HT1080 (cell line): Measurements from ENCODE around the gene LMCD1. TPM values are rescaled to one million over a fixed set of nuclear protein-coding genes. Genes with fewer than 3 reads are reported as not detected.

Experiments used
- DNase-seq: peaks from one replicate; pipeline ENCODE4 v3.0.0-alpha.2; 2015; ENCODE audit warnings: low read depth
- total RNA-seq: library from RNA; depleted of rRNA; stranded (reverse); fragments of >200 nt; shearing (Covaris generic); gene quantifications from 2 replicates; pipeline ENCODE4 v1.2.3, GENCODE V29; 2014

The LMCD1 gene
- total RNA-seq, 1 experiment from 2014 or later = 6.8 TPM

GRCh38 chr3:8503871-8504610 lies 2.4 kb downstream of the LMCD1 start:
- DNase-seq = no peak

GRCh38 chr3:8504611-8504973 lies 3.0 kb downstream of the LMCD1 start:
- DNase-seq = no peak

GRCh38 chr3:8505621-8506020 lies 4.0 kb downstream of the LMCD1 start:
- DNase-seq = no peak

- peak; percentile 77 for DNase-seq
These were observed 5.0 kb downstream of the LMCD1 start for GRCh38 chr3:8506571-8507061.

GRCh38 chr3:8507496-8507895 lies 5.9 kb downstream of the LMCD1 start:
- no peak for DNase-seq

GRCh38 chr3:8509961-8510360 lies 8.3 kb downstream of the LMCD1 start:
- DNase-seq = peak; percentile 84

GRCh38 chr3:8512234-8512633 lies 10.6 kb downstream of the LMCD1 start:
- no peak for DNase-seq

GRCh38 chr3:8516047-8516661 lies 14.5 kb downstream of the LMCD1 start:
- no peak for DNase-seq

GRCh38 chr3:8516783-8517182 lies 15.2 kb downstream of the LMCD1 start:
- DNase-seq = no peak

- no peak for DNase-seq
These were observed 15.9 kb downstream of the LMCD1 start for GRCh38 chr3:8517487-8517886.

- peak; percentile 48 for DNase-seq
These were observed 16.5 kb downstream of the LMCD1 start for GRCh38 chr3:8518138-8518537.

- DNase-seq = no peak
These were observed 17.5 kb downstream of the LMCD1 start for GRCh38 chr3:8519156-8519555.

- DNase-seq = no peak
These were observed 18.3 kb downstream of the LMCD1 start for GRCh38 chr3:8519774-8520448.

GRCh38 chr3:8520816-8521403 lies 19.3 kb downstream of the LMCD1 start:
- no peak for DNase-seq

- no peak for DNase-seq
These were observed 21.4 kb downstream of the LMCD1 start for GRCh38 chr3:8523041-8523440.

- peak; percentile 44 for DNase-seq
These were observed 22.6 kb downstream of the LMCD1 start for GRCh38 chr3:8524249-8524648.

GRCh38 chr3:8524656-8525399 lies 23.2 kb downstream of the LMCD1 start:
- no peak for DNase-seq

GRCh38 chr3:8525893-8526292 lies 24.3 kb downstream of the LMCD1 start:
- no peak for DNase-seq

- DNase-seq = no peak
These were observed 27.6 kb downstream of the LMCD1 start for GRCh38 chr3:8529181-8529637.

- peak; percentile 81 for DNase-seq
These were observed 28.3 kb downstream of the LMCD1 start for GRCh38 chr3:8529738-8530525.
